CD14-positive monocyte (primary cell): ENCODE results near the gene PDE9A. TPM values are rescaled to one million over a fixed set of nuclear protein-coding genes. Genes with fewer than 3 reads are reported as not detected.
A peak's percentile ranks its signal among the peaks of the same experiment; 100 is the strongest.

Source experiments
- DNase-seq, 3 donors: peaks; one replicate each; pipeline ENCODE4 v3.0.0-alpha.2; 2011 to 2022
- H2AFZ ChIP-seq: 2 replicates; pipeline ENCODE4 v1.6.0; 2012; ENCODE audit warnings: mild to moderate bottlenecking, low read depth, low read length, inconsistent platforms; ENCODE audit not compliant: insufficient read depth, poor library complexity, severe bottlenecking
- H3K27ac ChIP-seq, 2 donors: 1 replicate in 1 of 2; 2 replicates in 1 of 2; pipeline ENCODE4 v1.5.1; 2012 to 2013; ENCODE audit warnings: low read length in 2 of 2, control low read depth in 1 of 2, inconsistent platforms in 1 of 2, low read depth in 1 of 2, mild to moderate bottlenecking in 1 of 2
- H3K27me3 ChIP-seq, 2 donors: one replicate each; pipeline versions ENCODE4 v1.6.0 to v1.6.1; 2011 to 2013; ENCODE audit warnings: low read length in 2 of 2; ENCODE audit not compliant: control insufficient read depth in 2 of 2, insufficient read depth in 2 of 2
- H3K36me3 ChIP-seq, 2 donors: replicated peaks in 1 of 2; 1 replicate in 1 of 2; 2 replicates in 1 of 2; pipeline versions ENCODE4 v1.5.1 to v1.6.1; 2012 to 2013; ENCODE audit warnings: low read length in 2 of 2, control low read depth in 1 of 2, inconsistent platforms in 1 of 2, mild to moderate bottlenecking in 1 of 2; ENCODE audit not compliant: insufficient read depth in 2 of 2, control insufficient read depth in 1 of 2
- H3K4me1 ChIP-seq, 2 donors: 1 replicate in 1 of 2; 2 replicates in 1 of 2; pipeline versions ENCODE4 v1.5.1 to v1.6.1; 2012 to 2013; ENCODE audit warnings: low read length in 2 of 2, control low read depth in 1 of 2, inconsistent platforms in 1 of 2, mild to moderate bottlenecking in 1 of 2, moderate library complexity in 1 of 2; ENCODE audit not compliant: insufficient read depth in 2 of 2, control insufficient read depth in 1 of 2
- H3K4me2 ChIP-seq: replicated peaks from 2 replicates; pipeline ENCODE3; 2012; ENCODE audit warnings: low read length, moderate library complexity, mild to moderate bottlenecking; ENCODE audit not compliant: poor library complexity, severe bottlenecking; ENCODE audit errors: extremely low read depth
- H3K4me3 ChIP-seq, 3 experiments: fragments of 200-600 bp in 1 of 3; sonication (generic) in 1 of 3; replicated peaks in 1 of 3; 1 replicate in 2 of 3; 2 replicates in 1 of 3; pipeline ENCODE4 v1.5.1; 2011 to 2013; ENCODE audit warnings: low read length in 3 of 3, mild to moderate bottlenecking in 3 of 3, control low read depth in 2 of 3, low read depth in 2 of 3, inconsistent platforms in 1 of 3, moderate library complexity in 1 of 3
- H3K79me2 ChIP-seq: 2 replicates; pipeline ENCODE4 v1.6.0; 2012; ENCODE audit warnings: mild to moderate bottlenecking, control low read depth, inconsistent platforms, low read length, moderate library complexity; ENCODE audit not compliant: insufficient read depth
- H3K9ac ChIP-seq: 2 replicates; pipeline ENCODE4 v1.6.0; 2017; ENCODE audit warnings: low read length, mild to moderate bottlenecking; ENCODE audit not compliant: insufficient read depth, poor library complexity, severe bottlenecking
- H3K9me3 ChIP-seq, 2 donors: replicated peaks in 1 of 2; 1 replicate in 1 of 2; 2 replicates in 1 of 2; pipeline versions ENCODE4 v1.5.1 to v1.6.1; 2012 to 2013; ENCODE audit warnings: low read length in 2 of 2, control low read depth in 1 of 2; ENCODE audit not compliant: control insufficient read depth in 1 of 2, insufficient read depth in 1 of 2
- H4K20me1 ChIP-seq: 2 replicates; pipeline ENCODE4 v1.6.0; 2012; ENCODE audit warnings: mild to moderate bottlenecking, low read length, control low read depth, moderate library complexity; ENCODE audit not compliant: insufficient read depth
- H3K27ac Mint-ChIP-seq, 7 donors: one replicate each; pipeline ENCODE4 v1.8.0; 2020; ENCODE audit warnings: mild to moderate bottlenecking in 7 of 7, mixed read lengths in 7 of 7, moderate library complexity in 6 of 7, inconsistent platforms in 2 of 7
- H3K27me3 Mint-ChIP-seq, 3 donors: one replicate each; pipeline ENCODE4 v1.8.0; 2021 to 2022; ENCODE audit warnings: low read depth in 3 of 3, mild to moderate bottlenecking in 3 of 3, mixed read lengths in 3 of 3, moderate library complexity in 3 of 3, inconsistent platforms in 1 of 3
- H3K36me3 Mint-ChIP-seq, 2 donors: one replicate each; pipeline ENCODE4 v1.8.0; 2020; ENCODE audit warnings: mixed read lengths in 2 of 2, inconsistent platforms in 1 of 2, mild to moderate bottlenecking in 1 of 2
- H3K4me1 Mint-ChIP-seq: one replicate; pipeline ENCODE4 v1.8.0; 2020; ENCODE audit warnings: mild to moderate bottlenecking, mixed read lengths
- H3K4me3 Mint-ChIP-seq, 2 donors: one replicate each; pipeline ENCODE4 v1.8.0; 2020; ENCODE audit warnings: mild to moderate bottlenecking in 2 of 2, mixed read lengths in 2 of 2, moderate library complexity in 1 of 2
- H3K9me3 Mint-ChIP-seq, 7 donors: one replicate each; pipeline ENCODE4 v1.8.0; 2020 to 2022; ENCODE audit warnings: mixed read lengths in 7 of 7, mild to moderate bottlenecking in 6 of 7, moderate library complexity in 6 of 7, inconsistent platforms in 2 of 7
- CTCF ChIP-seq: fragments of 200-600 bp; IDR thresholded peaks from one replicate; pipeline ENCODE4 v1.8.0; 2022; ENCODE audit warnings: antibody characterized with exemption, mild to moderate bottlenecking
- WGBS: methylation state at CpG from one replicate; pipeline ENCODE4 v1.1.5; 2013; ENCODE audit warnings: missing lambda C conversion rate; ENCODE audit not compliant: insufficient coverage; 5-methylcytosine and 5-hydroxymethylcytosine counted together
- intact Hi-C, 2 donors: fragments of 100-400 bp; cut with micrococcal nuclease; formaldehyde crosslinking; loops; one replicate each; pipeline versions ENCODE4 v1.15.0 to v1.15.1; 2023
- polyA plus RNA-seq, 3 donors: library from polyadenylated mRNA; depleted of rRNA in 1 of 3; unstranded in 2 of 3; stranded (reverse) in 1 of 3; fragments of 300-500 nt in 2 of 3; fragments of >200 nt in 1 of 3; fragmentation: Illumina TruSeq in 2 of 3; gene quantifications; 1 replicate in 2 of 3; 2 replicates in 1 of 3; pipeline ENCODE4 v1.2.3, GENCODE V29; 2012 to 2021

Gene PDE9A
- polyA plus RNA-seq, 3 donors = 0.05 to 0.52 TPM; not detected in 1

- Histone ChIP-seq H3K27ac (no peak overlapping the region), H3K4me3 (no peak overlapping the region), H3K36me3 (no peaks in the 10 kb centered on the region), H3K9ac (no peak overlapping the region), H3K4me2 (no peak overlapping the region), H3K4me1 (peaks cover 11 to 25% of the 10 kb centered on the region in 2 donors), H3K9me3 (no peaks in the 10 kb centered on the region), H2AFZ (no peak overlapping the region), H3K79me2 (no peaks in the 10 kb centered on the region), H4K20me1 (no peaks in the 10 kb centered on the region), H3K27me3 (no peaks in the 10 kb centered on the region)
- intact Hi-C loops = no loop called here
- Mint-ChIP-seq H3K36me3 (no peaks in the 10 kb centered on the region), H3K4me3 (no peak overlapping the region), H3K9me3 (peaks cover 0 to 3% (median 0%) of the 10 kb centered on the region in 7 donors), H3K27ac (peak overlapping the region in 1 of 7 donors; percentile 0), H3K4me1 (peaks cover 19% of the 10 kb centered on the region), H3K27me3 (peaks cover 1 to 7% (median 3%) of the 10 kb centered on the region in 3 donors)
- 100% methylated on average over 1 of the region's 1 CpG for WGBS
- TF ChIP-seq CTCF = no peak
- DNase-seq = no peak
Measured at GRCh38 chr21:42764883-42765282, 111.5 kb downstream of the PDE9A start.

- no peak for DNase-seq
- Mint-ChIP-seq H3K27ac (peak overlapping the region in 1 of 7 donors; percentile 23), H3K36me3 (no peaks in the 10 kb centered on the region), H3K27me3 (peaks cover 1 to 7% (median 3%) of the 10 kb centered on the region in 3 donors), H3K9me3 (peaks cover 0 to 3% (median 0%) of the 10 kb centered on the region in 7 donors), H3K4me3 (no peak overlapping the region), H3K4me1 (peaks cover 19% of the 10 kb centered on the region)
- Histone ChIP-seq H3K4me3 (no peak overlapping the region), H4K20me1 (no peaks in the 10 kb centered on the region), H3K27me3 (no peaks in the 10 kb centered on the region), H3K4me1 (peaks cover 11 to 25% of the 10 kb centered on the region in 2 donors), H3K9ac (no peak overlapping the region), H3K27ac (no peak overlapping the region), H2AFZ (no peak overlapping the region), H3K79me2 (no peaks in the 10 kb centered on the region), H3K36me3 (no peaks in the 10 kb centered on the region), H3K9me3 (no peaks in the 10 kb centered on the region), H3K4me2 (no peak overlapping the region)
- intact Hi-C loops = loop anchor here in 1 of 2 donors (2.0 kb wide), 1 partner anchor 19 kb away; no protein-coding TSS in a partner anchor
- TF ChIP-seq CTCF = no peak
- WGBS = no CpG with 5 or more reads among the region's 4 CpGs
Measured at GRCh38 chr21:42765656-42766055, 112.2 kb downstream of the PDE9A start.
